Astrocyte (in vitro differentiated cells and primary cell): ENCODE results near the gene AASDHPPT. TPM values are rescaled to one million over a fixed set of nuclear protein-coding genes. Genes with fewer than 3 reads are reported as not detected.

Source experiments
- DNase-seq: peaks from one replicate; pipeline ENCODE4 v3.0.0-alpha.2; 2010; ENCODE audit warnings: low read depth
- FAIRE-seq: peaks from 2 replicates; lab custom pipeline; 2011; peaks lifted over from hg19 to GRCh38; lab: Jason Lieb, UNC
- H2AFZ ChIP-seq: 2 replicates; pipeline ENCODE4 v1.6.0; 2012; ENCODE audit warnings: low read depth, low read length, inconsistent platforms
- H3K27ac ChIP-seq: 2 replicates; pipeline ENCODE4 v1.5.1; 2011; ENCODE audit warnings: low read depth, low read length, inconsistent platforms
- H3K27me3 ChIP-seq: 2 replicates; pipeline ENCODE4 v1.6.0; 2011; ENCODE audit warnings: low read length, inconsistent platforms; ENCODE audit not compliant: insufficient read depth
- H3K36me3 ChIP-seq: 2 replicates; pipeline ENCODE4 v1.5.1; 2011; ENCODE audit warnings: low read length, inconsistent platforms; ENCODE audit not compliant: insufficient read depth
- H3K4me1 ChIP-seq: 2 replicates; pipeline ENCODE4 v1.5.1; 2011; ENCODE audit warnings: low read length, inconsistent platforms; ENCODE audit not compliant: insufficient read depth
- H3K4me2 ChIP-seq: 2 replicates; pipeline ENCODE4 v1.6.0; 2012; ENCODE audit warnings: low read length, inconsistent platforms
- H3K4me3 ChIP-seq: 2 replicates; pipeline ENCODE4 v1.5.1; 2011; ENCODE audit warnings: low read depth, mild to moderate bottlenecking, low read length, inconsistent platforms; ENCODE audit not compliant: insufficient read depth
- H3K79me2 ChIP-seq: 2 replicates; pipeline ENCODE4 v1.6.0; 2012; ENCODE audit warnings: mild to moderate bottlenecking, low read length, inconsistent platforms; ENCODE audit not compliant: insufficient read depth
- H3K9ac ChIP-seq: 2 replicates; pipeline ENCODE4 v1.6.0; 2012; ENCODE audit warnings: mild to moderate bottlenecking, low read length, inconsistent platforms
- H3K9me3 ChIP-seq: 2 replicates; pipeline ENCODE4 v1.5.1; 2012; ENCODE audit warnings: low read depth, mild to moderate bottlenecking, low read length, inconsistent platforms; ENCODE audit not compliant: insufficient read depth
- H4K20me1 ChIP-seq: 2 replicates; pipeline ENCODE4 v1.6.0; 2012; ENCODE audit warnings: low read length, inconsistent platforms; ENCODE audit not compliant: insufficient read depth
- H3K27ac Mint-ChIP-seq: one replicate; pipeline ENCODE4 v1.8.0; 2021; ENCODE audit warnings: mild to moderate bottlenecking, mixed read lengths; ENCODE audit not compliant: unreplicated experiment
- H3K27me3 Mint-ChIP-seq: one replicate; pipeline ENCODE4 v1.8.0; 2021; ENCODE audit warnings: low read depth, mixed read lengths; ENCODE audit not compliant: unreplicated experiment
- H3K36me3 Mint-ChIP-seq: one replicate; pipeline ENCODE4 v1.8.0; 2021; ENCODE audit warnings: low read depth, mixed read lengths; ENCODE audit not compliant: unreplicated experiment
- H3K4me1 Mint-ChIP-seq: one replicate; pipeline ENCODE4 v1.8.0; 2021; ENCODE audit warnings: low read depth, mixed read lengths; ENCODE audit not compliant: unreplicated experiment
- H3K4me3 Mint-ChIP-seq: one replicate; pipeline ENCODE4 v1.8.0; 2021; ENCODE audit warnings: mild to moderate bottlenecking, moderate library complexity, mixed read lengths; ENCODE audit not compliant: unreplicated experiment
- H3K9me3 Mint-ChIP-seq: one replicate; pipeline ENCODE4 v1.8.0; 2021; ENCODE audit warnings: mild to moderate bottlenecking, mixed read lengths; ENCODE audit not compliant: unreplicated experiment
- CTCF ChIP-seq: IDR thresholded peaks from 2 replicates; pipeline ENCODE4 v1.5.1; 2011; ENCODE audit warnings: low read depth, mild to moderate bottlenecking, inconsistent platforms, low read length, moderate library complexity; ENCODE audit not compliant: insufficient read depth
- EZH2 ChIP-seq: IDR thresholded peaks from 2 replicates; pipeline ENCODE4 v1.6.1; 2012; ENCODE audit warnings: mild to moderate bottlenecking, low read length, inconsistent platforms; ENCODE audit not compliant: insufficient read depth
- total RNA-seq: library from RNA; stranded (reverse); gene quantifications from 2 replicates; pipeline ENCODE4 v1.2.1, GENCODE V29; 2021

AASDHPPT gene
- total RNA-seq, 1 donor from 2014 or later = 61.6 TPM

- no peak overlapping the region for H3K4me3 ChIP-seq
- no peak overlapping the region for H3K27ac ChIP-seq
- TF ChIP-seq EZH2 = no peak
- DNase-seq (no peak), FAIRE-seq (no peak)
- H4K20me1 ChIP-seq = peaks cover 21% of the 10 kb centered on the region
- H3K9ac ChIP-seq = no peak overlapping the region
- peaks cover 82% of the 10 kb centered on the region for H3K79me2 ChIP-seq
- Mint-ChIP-seq H3K27ac (no peak overlapping the region), H3K36me3 (peaks cover 13% of the 10 kb centered on the region), H3K9me3 (no peaks in the 10 kb centered on the region), H3K4me3 (no peak overlapping the region), H3K4me1 (peaks cover 32% of the 10 kb centered on the region), H3K27me3 (no peaks in the 10 kb centered on the region)
- H3K27me3 ChIP-seq = no peaks in the 10 kb centered on the region
- peaks cover 8% of the 10 kb centered on the region for H3K4me1 ChIP-seq
- no peaks in the 10 kb centered on the region for H3K9me3 ChIP-seq
- H3K4me2 ChIP-seq = no peak overlapping the region
- H3K36me3 ChIP-seq = peaks cover 9% of the 10 kb centered on the region
- H2AFZ ChIP-seq = no peak overlapping the region
Observed at GRCh38 chr11:106086850-106087249, 9.4 kb downstream of the AASDHPPT start.

GRCh38 chr11:106087815-106088435, 10.5 kb downstream of the AASDHPPT start:
- Mint-ChIP-seq H3K4me3 (no peak overlapping the region), H3K4me1 (peaks cover 34% of the 10 kb centered on the region), H3K9me3 (no peaks in the 10 kb centered on the region), H3K27me3 (no peaks in the 10 kb centered on the region), H3K27ac (no peak overlapping the region), H3K36me3 (peaks cover 10% of the 10 kb centered on the region)
- H3K27me3 ChIP-seq = no peaks in the 10 kb centered on the region
- peak; percentile 98 for TF ChIP-seq CTCF
- no peak for TF ChIP-seq EZH2
- peaks cover 8% of the 10 kb centered on the region for H3K36me3 ChIP-seq
- DNase-seq (peak; percentile 23), FAIRE-seq (peak; percentile 76)
- peaks cover 82% of the 10 kb centered on the region for H3K79me2 ChIP-seq
- H3K4me2 ChIP-seq = no peak overlapping the region
- H4K20me1 ChIP-seq = peaks cover 14% of the 10 kb centered on the region
- H2AFZ ChIP-seq = no peak overlapping the region
- H3K4me1 ChIP-seq = peaks cover 8% of the 10 kb centered on the region
- H3K9ac ChIP-seq = peak overlapping the region; percentile 52
- H3K27ac ChIP-seq = no peak overlapping the region
- H3K9me3 ChIP-seq = no peaks in the 10 kb centered on the region
- no peak overlapping the region for H3K4me3 ChIP-seq

DNA sequence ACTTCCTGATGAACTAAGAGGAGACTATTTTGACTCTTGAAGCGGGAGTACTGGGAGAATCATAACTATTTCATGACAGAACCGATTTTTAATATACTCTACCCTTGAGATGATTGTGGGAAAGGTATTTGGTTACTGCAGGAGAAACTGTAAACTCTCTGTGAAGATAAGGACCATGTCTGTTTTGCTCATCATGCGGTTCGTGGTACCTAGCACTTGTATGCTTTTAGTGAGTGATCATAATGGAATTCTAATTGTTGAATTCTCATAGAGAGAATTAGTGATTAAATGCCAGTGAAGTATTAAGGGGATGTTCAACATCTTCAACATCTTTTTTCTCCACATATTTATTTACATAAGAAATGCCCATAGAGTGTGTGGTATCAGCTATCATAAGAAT, 11.4 kb downstream of the AASDHPPT start:
- Histone ChIP-seq H3K9me3 (no peaks in the 10 kb centered on the region), H2AFZ (no peak overlapping the region), H3K27ac (peak overlapping the region; percentile 42), H3K4me3 (no peak overlapping the region), H4K20me1 (peaks cover 14% of the 10 kb centered on the region), H3K79me2 (peaks cover 76% of the 10 kb centered on the region), H3K4me2 (no peak overlapping the region), H3K27me3 (no peaks in the 10 kb centered on the region), H3K9ac (peak overlapping the region; percentile 52), H3K4me1 (peaks cover 8% of the 10 kb centered on the region), H3K36me3 (peaks cover 13% of the 10 kb centered on the region)
- Mint-ChIP-seq H3K27ac (peak overlapping the region; percentile 44), H3K4me3 (no peak overlapping the region), H3K36me3 (peaks cover 10% of the 10 kb centered on the region), H3K9me3 (no peaks in the 10 kb centered on the region), H3K27me3 (no peaks in the 10 kb centered on the region), H3K4me1 (peaks cover 34% of the 10 kb centered on the region)
- DNase-seq = peak; percentile 82
- TF ChIP-seq CTCF = no peak
- TF ChIP-seq EZH2 = no peak
- FAIRE-seq = no peak
